Stimulated activated CD4-positive, alpha-beta T cell treated with anti-CD3 and anti-CD28 coated beads, Interleukin-2, amount 100 ng/mL, for 4 hours (primary cell): Measurements from ENCODE around the gene B4GALNT3.

Experiments used
- DNase-seq: peaks from one replicate; pipeline ENCODE4 v3.0.0-alpha.2; 2020; ENCODE audit warnings: low read depth

The B4GALNT3 gene

DNA sequence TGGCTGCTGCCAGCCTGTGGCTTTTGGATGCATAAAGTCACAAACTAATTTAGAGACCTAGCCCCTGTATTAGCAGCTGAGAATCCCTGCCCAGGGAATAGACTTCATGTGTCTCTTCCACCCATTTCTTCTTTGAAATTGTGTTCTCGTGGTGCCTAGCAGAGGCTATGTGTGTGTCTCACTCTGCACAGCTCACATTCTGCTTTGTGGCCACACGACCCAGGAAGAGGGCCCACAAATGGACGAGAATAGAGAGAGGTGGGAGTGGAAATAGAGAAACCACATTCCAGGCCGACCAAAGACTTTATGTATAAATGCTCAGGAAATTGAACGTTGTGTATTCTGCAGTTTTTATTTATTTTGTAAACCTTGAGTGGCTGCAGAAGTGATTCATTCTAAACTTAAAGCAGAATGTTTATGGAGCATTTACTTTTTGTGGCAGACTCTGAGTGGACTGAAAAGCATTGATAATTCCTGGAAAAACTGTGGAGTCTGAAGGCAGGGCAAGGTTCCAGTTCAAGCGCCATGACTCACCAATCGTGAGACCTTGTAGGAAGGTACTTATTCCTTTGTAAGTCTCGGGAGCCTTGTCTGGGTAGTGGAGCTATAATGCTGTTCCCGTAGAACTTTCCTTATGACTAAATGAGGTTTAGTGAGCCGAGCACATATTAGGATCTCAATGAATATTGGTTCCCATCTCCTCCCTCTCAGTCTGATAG, 9.1 kb downstream of the B4GALNT3 start:
- DNase-seq, result no peak

DNA sequence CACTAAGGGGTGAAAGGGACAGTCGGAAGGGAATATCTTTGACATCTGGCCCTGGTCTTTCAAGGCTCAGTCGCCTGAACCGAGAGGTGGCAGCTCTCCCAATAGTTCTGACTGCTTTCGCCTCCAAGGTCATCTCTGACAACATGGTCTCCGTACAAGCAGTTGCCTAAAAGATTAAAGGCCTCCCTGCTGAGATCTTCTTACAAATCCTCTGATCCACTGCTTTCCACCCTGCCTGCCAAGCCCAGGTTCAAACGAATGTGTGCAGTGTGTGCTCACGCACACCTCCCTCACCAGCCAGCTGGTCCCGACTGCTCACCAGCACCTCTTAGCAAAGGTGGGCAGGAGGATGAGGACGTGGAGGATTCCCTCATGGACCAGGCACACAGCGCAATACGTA, 10.4 kb downstream of the B4GALNT3 start:
- no peak for DNase-seq

DNA sequence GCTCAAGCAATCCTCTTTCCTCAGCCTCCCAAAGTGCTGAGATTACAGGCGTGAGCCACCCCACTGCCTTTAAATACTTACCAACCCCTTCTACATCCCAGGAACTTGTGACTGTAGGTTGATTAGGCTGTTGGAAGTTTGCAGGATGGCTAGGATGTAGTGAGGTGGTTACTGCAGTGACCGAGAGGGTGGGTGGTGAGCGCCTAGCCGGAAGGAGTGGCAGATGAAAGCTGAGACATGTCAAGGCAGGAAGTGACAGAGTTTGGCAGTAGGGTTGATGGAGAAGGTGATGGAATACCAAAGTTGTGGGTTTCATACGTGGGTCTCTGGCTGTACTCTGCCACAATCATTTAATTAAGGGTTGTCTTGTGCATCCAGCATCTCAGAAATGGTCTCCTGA, 13.5 kb downstream of the B4GALNT3 start:
- no peak for DNase-seq

DNA sequence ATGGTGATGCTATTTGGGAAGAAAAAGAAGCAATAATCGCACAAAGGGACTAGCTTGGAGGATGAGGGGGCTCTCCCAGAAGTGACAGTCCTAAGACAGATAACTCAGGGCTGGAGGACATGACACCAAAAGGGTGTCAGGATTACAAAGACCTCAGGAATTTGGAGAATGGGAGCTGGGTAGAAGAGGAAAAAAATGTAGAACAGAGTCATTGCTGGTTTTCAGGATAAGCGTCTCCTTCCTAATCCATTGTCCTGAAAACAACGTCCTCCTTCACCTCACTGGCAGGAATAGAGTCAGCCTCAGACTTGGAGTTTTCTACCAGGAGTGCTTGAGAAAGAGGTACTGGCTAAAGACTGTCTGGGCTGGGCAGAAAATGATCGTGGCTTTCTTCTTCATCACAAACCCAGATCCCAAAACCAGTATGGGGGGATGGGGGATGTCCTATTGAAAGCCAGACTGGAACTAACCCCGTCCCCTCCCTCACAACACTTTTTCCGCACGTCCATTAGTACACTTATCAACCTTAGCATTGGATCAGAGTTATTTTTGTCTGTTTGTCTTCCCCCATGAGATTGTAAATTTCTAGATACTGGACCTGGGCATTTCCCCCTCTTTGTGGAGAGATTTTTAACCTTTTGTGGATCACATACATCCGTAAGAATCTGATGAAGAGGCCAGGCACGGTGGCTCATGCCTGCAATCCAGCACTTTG, 14.3 kb downstream of the B4GALNT3 start:
- DNase-seq, result no peak

DNA sequence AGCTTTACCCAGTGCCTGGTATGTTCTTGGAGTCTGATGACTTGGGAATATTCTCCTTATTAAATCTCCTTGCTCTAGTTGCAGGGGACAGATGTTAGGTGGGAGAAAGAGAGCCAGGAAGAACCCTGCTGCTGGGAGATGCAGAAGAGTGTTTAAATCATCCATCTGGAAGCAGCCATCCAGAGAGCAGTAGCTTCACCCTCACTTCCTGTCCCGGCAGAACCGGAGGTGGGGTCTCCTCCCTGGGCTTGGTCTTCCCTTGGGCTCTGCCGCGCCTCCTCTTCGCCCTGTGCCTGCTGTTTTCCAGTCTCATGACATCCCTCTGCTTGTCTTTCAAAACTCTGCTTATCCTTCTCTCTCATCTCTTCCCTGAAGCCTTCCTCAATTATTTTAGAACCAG, 15.5 kb downstream of the B4GALNT3 start:
- no peak for DNase-seq

DNA sequence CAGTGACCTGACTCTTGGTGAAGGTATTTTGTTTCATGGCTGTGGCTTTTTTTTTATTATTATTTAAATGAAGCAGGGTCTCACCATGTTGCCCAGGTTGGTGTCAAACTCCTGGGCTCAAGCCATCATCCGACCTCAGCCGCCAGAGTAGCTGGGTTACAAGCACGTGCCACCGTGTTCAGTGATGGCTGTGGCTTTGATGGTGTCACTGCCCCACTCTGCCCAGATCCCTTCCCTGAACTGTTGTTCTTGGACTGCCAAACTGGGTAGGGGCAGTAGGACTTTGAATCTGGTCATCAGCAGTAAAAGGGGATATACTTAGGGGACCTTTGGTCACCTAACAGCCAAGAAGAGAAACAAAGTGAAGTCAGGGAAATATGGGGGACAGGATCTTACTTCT, 19.4 kb downstream of the B4GALNT3 start:
- no peak for DNase-seq

DNA sequence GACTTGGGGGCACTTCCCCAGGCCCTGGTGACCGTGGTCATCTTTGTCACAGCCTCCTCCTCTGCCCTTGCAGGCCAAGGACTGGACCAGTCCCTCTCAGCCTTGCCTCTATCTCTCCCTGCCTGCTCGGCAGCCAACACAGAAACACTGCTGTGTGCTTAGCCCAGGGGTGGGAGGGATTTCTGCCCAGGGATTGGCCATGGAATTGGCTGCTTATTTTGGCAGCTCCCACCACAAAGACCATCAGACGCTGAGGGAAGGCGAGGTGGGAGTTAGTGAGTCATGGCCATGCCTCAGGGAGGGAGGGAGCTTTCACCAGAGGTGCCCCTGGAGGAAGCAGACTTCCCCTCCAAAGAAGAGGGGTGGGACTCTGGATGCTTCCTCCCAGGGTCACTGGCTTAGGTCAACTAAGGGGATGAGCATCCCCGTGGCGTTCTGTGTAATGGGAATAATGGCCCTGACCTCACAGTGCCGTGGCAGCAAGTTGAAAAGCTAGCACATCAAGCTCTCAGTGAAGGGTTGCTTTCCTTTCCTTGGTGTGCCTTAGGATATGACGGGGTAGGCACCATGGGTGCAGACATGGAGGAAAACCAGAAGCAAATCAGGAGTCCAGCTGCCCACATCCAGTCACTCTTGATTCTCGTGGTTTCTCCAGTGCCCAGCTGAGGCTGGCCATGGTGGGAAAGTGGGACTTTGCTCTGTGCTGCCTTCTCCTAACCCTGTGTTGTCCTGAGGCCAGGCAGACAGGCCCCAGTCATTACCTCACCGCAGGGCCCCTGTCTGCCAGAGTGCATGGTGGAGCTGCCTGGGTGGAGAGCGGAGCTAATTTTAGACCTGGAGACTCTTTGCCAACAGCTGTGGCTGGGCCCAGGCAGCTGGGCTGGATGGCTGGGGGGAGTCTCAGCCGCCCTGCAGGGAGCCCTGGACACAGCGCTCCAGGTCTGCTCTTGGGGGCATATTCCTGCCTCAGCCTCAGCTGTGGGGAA, 21.4 kb downstream of the B4GALNT3 start:
- DNase-seq, result no peak

DNA sequence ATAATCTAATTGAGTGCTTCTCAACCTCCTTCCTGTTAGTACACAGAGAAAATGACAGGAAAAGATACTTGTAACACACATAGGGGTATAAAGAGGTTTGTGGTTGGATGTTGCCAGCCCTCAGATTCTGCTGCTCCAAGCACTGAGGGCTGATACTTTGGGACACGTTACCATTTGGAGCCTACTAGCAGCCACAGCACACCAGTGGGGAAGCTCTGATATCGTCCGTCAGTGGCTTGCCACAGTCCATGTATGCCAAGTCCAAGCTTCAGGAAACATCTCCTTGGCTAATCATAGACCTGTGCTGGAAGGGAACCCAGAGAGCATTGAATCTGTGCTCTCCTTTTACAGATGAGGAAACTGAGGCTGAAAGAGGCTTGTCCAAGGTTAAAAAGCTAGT, 22.3 kb downstream of the B4GALNT3 start:
- no peak for DNase-seq

DNA sequence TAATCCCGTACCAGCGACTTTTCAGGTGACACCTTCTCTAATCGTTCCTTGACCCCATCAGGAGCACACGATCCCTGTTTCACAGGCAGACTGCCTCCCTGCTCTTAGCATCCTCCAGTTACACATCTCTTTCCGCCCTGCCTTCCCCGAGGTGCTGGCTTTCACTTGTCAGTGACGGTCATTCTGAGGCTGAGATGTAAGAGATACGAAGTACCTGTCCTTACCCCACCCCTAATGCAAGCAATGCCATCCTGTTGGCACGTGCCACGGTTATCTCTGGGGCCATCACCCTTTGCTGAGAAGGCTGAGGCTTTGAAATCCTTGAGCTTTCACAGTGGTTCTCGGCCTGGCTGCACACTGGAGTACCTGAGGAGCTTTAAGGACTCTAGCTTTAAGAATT, 24.4 kb downstream of the B4GALNT3 start:
- DNase-seq, result no peak

DNA sequence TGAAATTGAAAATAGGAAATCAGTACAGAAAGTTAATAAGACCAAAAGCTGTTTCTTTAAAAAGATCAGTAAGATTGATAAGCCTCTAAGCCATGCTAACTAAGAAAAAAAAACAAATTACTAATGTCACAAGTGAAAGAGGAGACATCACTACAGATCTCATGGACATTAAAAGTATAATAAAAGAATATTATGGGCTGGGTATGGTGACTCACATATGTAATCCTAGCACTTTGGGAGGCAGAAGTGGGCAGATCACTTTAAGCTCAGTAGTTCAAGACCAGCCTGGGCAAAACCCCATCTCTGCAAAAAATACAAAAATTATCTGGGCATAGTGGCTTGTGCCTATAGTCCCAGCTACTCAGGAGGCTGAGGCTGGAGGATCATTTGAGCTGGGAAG, 30.5 kb downstream of the B4GALNT3 start:
- DNase-seq, result no peak

DNA sequence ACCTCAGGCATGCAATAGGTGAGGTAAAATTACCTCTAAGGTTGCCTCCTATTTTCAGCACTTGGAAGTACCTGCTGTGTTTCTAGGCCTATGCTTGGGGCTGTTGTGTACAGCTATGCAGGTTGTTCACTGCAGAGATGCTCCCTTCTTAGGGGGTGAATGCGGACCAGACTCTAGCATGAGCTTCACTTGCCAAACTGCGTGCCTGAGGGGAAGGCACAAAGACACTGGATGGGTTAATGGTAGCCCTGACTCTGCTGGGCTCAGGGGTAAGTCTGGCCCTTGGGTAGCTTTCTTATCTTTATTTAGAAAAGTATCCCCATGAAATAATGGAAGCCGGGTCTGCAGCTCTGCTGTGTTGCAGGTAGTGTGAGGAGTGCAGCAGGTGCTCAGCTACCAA, 35.7 kb downstream of the B4GALNT3 start:
- no peak for DNase-seq

DNA sequence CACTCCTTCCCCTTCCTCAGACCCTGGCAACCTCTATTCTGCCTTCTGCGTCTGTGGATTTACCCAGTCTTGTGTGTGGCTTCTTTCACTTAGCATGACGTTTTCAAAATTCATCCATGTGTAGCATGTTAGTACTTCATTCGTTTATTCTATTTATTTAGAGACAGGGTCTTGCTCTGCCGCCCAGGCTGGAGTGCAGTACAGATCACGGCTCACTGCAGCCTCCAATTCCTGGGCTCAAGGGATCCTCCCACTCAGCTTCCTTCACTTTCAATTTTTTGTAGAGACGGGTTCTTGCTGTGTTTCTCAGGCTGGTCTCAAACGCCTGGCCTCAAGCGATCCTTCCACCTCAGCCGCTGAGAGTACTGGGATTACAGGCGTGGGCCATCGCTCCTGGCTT, 37.0 kb downstream of the B4GALNT3 start:
- no peak for DNase-seq

DNA sequence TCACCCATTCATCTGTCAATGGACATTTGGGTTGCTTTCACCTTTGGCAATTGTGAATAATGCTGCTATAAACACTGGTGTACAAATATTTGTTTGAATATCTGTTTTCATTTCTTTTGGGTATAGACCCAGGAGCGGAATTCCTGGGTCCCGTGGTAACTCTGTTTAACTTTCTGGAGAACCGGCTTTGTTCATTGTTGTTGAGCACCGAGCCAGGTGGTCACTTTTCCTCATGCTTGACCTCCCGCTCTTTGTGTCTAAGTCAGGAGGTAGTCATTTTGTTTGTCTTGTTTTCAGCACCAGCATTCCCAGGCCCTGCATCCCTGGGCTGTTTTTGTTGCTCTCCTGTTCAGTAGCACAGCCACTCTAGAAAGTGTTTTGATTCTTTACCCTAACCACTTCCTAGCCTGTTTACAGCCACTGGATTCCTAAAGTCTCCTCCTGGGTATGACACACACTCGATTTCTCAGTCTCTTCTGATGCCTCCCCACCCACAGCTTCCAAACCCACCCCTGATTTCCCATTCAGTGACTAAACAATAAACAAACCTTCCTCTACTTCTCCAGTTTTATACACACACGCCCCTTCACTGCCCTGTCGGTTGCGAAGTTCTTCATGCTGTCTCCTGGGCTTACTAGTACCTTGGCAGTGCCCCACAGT, 37.9 kb downstream of the B4GALNT3 start:
- no peak for DNase-seq

DNA sequence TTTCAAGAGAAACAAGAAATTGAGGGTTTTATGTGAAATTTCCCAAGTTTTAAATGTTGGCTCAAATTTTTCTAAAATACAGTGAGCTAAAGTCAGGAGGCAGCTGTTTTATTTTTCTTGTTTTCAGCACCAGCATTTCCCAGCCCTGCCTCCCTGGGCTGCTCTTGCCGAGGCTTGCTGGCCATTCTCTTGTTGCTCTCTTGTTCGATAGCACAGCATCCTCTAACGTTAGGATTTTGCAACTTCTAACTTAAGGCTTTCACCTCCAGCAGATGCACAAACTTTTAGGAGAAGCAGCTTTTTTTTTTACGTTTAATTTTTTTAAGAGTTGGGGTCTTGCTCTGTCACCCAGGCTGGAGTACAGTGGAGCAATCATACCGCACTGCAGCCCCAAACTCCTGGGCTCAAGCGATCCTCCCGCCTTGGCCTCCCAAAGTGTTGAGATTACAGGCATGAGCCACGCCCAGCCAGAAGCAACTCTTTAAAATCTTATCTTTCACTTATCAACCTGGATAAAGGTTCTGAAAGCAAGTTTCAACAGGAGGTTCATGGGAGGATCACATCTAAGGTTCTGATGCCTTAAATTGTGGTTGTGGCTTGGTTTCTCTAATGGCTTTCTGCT, 40.2 kb downstream of the B4GALNT3 start:
- no peak for DNase-seq

DNA sequence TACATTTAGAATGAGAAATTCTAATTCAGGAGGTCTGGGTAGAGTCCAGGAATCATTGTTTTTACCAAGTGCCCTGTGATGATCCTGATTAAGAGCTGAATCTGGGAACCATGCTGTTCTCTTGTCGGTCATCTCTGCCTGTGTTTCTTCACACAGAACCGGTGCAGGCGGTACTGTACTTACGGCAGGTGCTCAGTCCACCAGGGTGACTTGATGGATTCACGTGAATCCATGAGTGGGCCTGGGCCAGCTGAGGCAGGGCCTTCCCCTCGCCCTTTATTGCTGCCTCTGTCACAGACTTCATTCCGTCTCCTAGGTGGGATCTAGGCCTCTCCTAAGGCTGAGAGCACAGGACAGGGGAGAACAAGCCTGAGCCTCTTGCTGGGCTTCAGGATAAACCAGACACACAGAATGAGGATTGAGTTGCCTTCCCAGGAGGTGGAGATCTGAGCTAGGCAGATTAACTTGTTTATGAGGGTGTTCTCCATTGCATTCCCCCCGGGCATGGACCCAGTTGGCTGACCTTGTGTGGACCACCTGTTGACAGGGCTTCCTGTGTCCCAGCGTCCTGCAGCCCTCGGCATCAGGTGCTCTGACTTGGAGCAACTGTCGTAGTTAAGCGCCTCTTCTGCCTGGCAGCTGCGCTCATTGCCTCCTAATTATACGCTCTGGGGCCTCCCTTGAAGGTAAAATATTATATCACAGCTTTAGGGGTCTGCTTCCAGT, 42.1 kb downstream of the B4GALNT3 start:
- no peak for DNase-seq

DNA sequence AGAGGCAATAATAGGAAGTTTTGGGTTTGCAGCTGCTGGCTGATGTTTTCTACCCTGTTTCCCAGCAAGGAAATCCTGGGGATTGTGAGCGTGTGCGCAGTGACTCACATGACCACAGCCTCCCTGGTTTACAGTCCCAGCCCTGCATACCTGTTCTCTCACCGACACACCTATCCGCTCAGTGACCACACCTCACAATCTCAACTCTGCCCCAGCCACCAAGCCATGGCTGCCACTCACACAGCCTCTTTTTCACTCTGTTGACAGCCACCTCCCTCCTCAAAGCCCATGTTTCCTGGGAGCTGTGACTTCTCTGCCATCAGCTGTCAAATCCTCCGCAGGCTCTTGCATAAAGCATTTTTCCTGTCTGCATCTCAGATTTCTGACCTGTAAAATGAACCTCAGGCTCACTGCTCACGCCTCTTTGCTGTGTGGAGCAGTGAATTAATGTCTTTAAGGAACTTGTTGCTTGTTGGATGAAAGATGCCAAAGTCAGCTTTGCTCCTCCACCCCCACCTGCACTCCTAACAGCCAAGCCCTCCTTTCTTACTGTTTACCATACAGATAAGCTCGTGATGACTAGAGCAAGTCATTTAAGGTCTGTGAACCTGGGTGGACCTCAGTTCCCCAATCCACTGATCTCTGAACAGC, 43.5 kb downstream of the B4GALNT3 start:
- DNase-seq, result no peak

DNA sequence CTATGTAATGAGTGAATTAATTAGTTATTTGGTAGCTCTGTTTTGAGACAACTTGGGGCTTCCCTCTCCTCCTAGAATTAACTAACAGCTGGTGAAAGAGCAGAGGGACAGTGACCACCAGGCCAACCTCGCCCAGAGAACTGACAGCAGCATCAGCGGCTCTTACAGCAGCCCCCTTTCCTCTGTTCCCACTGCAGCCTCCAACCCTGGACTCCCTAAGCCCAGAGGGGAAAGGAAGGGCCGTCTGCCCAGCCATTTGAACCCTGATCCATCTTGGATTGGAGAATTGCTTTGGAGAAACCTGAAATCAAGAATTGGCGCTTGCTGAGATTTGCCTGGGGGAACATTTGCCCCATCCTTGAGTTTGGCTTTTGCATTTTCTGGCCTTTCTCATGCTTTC, 45.5 kb downstream of the B4GALNT3 start:
- DNase-seq, result no peak

DNA sequence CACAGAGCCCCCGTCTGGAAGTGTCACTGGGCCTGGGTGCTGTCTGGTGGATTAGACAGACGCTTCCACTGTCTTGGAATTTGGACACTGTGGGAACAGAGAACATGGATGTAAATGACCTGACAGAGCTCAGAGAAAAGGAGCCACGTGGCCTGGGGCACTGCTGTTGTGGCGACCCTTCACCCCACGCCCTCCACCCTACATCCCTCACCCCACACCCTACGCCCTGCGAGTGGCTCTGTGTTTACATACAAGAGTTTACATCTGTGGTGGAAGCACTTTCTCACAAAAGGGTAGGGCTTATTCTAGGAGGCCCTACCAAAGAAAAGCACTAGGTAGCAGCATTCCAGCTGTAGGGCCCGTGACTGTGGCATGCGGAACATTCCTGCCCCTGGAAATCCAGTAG, 47.7 kb downstream of the B4GALNT3 start:
- no peak for DNase-seq

DNA sequence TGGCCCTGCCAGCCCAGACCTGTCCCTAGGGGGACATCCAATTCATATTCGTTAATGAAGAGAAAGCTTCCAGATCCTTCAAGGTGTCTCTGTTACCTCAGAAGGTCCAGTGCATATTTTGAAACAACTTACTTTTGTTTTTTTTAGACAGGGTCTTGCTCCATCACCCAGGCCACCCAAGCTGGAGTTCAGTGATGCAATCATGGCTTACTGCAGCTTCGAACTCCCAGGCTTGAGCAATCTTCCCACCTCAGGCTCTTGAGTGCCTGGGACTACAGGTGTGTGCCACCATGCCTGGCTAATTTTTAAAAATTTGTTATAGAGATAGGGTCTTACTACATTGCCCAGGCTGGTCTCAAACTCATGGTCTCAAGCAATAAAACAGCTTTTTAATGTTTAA, 48.4 kb downstream of the B4GALNT3 start:
- no peak for DNase-seq

DNA sequence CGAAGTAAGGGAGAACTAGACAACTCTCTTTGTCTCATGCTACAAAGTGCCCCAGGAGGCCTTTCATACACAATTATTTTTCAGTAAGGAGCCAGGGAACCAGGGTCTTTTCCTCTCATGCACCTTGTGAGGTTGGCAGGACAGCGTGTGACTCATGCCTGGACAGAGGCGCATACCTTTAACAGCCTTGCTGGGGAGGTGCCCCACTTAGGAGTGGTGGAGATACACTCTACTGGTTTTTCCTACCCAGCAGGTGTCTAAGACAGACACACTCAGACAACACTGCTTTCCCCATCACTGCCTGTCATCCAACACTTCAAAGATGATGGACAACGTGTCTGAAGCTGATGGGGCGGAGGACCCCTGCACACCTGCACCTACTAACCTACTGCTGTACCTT, 49.1 kb downstream of the B4GALNT3 start:
- no peak for DNase-seq

DNA sequence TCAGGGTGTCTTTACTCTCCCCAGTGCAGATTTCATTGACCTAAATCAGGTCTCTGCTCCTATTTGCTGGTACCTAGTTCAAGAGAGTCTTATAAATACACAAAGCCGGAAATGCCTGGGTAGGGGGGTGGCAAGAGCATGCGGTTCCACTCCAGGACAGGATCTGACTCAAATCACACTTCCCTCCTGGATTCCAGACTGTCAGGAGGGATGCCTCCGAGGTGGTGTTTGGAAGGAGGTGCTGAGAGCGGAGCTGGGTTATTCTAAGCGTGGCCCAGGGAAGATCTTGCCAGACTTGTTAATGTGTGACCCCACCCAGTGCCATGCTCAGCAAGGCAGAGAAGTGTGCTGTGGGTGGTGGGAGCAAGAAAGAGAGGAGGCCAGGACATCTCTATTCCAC, 49.8 kb downstream of the B4GALNT3 start:
- DNase-seq, result no peak
